ENCODE data around the gene SMTNL2.

SMTNL2 gene

GRCh38 chr17:4545217-4545951, 38.9 kb upstream of the SMTNL2 start:
- no peak for DNase-seq

GRCh38 chr17:4547118-4547906, 37.0 kb upstream of the SMTNL2 start:
- DNase-seq = no peak

GRCh38 chr17:4548061-4548461, 36.3 kb upstream of the SMTNL2 start:
- no peak for DNase-seq

- DNase-seq = no peak
Measured at GRCh38 chr17:4548721-4549531, 35.4 kb upstream of the SMTNL2 start.

DNA sequence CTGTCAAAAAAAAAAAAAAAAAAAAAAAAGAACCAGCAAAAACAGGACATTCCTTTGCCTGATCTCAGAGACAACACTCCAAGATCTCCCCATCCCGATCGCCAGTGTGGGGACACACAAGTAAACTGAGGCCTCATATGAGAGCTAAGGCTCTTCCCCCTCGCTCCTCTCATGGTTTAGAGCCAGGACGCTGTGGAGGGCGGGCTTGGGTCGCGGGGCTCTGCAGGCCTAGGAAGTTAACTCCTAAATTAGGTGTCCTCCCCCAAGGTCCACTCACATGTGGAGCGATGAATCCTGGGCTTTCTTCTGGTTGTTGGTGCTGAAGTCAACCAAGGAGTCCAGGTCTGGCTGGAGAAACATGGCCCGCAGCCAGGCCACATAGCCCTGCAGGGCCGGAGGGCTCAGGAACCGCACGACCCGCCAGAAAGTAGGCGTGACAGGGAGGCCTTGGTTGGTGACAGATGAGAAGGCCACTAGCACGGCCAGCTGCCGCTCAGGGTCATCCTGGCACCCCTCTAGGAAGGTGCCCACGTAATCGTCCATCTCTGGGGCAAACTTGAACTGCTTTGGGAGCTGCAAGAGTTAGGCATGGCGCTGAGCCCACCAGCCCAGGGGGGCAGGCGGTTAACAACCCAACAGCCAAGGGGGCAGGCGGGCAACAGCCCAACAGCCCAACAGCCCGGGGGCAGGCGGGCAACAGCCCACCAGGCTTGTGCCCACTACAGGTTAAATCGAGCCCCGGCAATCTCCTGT, 34.4 kb upstream of the SMTNL2 start:
- DNase-seq = no peak

- DNase-seq = no peak
Measured at GRCh38 chr17:4550534-4551039, 33.7 kb upstream of the SMTNL2 start.

- no peak for DNase-seq
Measured at GRCh38 chr17:4551141-4551540, 33.2 kb upstream of the SMTNL2 start.

GRCh38 chr17:4551796-4552525, 32.4 kb upstream of the SMTNL2 start:
- no peak for DNase-seq

GRCh38 chr17:4553669-4554068, 30.7 kb upstream of the SMTNL2 start:
- DNase-seq = no peak

GRCh38 chr17:4554441-4554996, 29.8 kb upstream of the SMTNL2 start:
- no peak for DNase-seq

DNA sequence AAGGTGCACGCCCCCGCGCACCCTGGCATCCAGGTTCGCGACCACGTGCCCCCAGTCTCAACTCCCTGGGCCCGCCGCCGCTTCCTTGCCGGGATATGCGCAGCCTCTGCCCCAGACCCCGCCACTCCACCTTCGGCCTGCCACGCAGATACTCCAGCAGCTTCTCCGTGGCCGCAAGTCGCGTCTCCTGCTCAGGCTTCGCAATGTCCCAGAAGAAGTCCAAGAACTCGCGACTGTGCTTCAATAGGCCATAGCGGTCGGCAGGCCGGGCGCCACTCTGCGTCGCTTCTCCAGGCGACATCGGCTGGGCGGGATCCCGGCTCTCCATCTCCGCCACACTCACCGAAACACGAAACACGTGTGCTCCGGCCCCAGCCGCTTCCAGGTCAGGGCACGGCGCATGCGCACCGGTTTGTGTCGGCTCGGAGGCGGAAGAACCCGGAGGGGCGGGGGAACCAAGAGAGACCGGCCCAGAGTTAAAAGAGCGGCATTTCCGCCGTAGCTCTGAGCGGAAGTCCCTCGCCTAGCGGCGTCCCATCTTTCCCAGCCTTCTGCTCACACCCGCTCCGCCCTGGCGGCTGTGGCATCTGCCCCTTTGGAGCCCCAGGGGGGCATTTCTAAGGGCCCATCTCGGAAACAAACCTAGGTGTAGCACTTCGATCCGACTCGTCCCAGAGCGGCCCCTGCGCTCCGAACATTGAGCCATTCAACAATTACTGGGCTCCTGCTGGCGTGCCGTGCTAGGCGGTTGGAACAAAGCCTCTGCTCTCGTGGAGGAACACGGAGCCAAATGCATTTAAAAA, 29.1 kb upstream of the SMTNL2 start, which contains the start of gene MYBBP1A:
Gene MYBBP1A, minus strand, starts transcription at position 388 of the 803 bp plus-strand sequence. Its CDS starts 60 bp downstream, at position 328.
- peak; percentile 96 for DNase-seq

DNA sequence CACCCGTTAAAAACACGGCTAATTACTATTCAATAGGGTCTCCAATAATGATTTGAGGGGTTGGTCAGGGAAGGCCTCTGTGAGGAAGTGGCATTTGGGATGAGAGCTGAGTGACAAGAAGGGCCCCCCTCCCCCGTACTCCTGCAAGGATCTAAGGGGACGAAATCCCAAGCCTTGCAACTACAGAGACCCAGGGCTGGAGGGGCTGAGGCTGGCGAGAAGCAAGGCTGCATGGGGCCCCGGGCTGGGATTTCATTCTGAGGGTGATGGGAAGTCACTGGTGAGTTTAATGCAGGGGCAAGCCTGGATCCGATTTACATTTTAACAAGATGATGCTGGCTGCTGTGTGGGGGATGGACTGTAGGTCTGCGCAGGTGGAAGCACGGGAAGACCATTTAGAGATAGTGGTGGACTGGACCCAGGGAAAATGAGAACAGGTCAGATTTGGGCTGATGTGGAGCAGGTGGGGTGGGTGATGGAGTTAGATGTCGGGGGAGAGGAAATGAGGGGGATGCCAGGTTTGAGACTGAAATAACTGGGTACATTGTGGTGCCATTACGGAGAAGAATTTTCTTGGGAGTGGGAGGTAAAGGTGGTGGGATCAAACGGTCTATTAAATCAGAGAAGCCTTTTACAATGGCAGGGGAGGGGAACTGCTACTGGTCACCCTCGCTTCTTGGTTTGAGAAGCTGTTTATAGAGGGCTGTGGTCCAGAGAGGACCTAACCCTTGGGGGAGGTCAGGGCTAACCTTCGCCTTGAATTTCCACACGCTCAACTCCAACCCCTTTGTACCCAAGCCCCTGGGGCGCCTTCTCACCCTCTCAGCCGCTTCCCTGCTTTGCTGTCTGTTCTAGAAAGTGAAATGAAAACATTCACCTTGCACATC, 28.2 kb upstream of the SMTNL2 start:
- no peak for DNase-seq

GRCh38 chr17:4556996-4557395, 27.3 kb upstream of the SMTNL2 start:
- no peak for DNase-seq

DNA sequence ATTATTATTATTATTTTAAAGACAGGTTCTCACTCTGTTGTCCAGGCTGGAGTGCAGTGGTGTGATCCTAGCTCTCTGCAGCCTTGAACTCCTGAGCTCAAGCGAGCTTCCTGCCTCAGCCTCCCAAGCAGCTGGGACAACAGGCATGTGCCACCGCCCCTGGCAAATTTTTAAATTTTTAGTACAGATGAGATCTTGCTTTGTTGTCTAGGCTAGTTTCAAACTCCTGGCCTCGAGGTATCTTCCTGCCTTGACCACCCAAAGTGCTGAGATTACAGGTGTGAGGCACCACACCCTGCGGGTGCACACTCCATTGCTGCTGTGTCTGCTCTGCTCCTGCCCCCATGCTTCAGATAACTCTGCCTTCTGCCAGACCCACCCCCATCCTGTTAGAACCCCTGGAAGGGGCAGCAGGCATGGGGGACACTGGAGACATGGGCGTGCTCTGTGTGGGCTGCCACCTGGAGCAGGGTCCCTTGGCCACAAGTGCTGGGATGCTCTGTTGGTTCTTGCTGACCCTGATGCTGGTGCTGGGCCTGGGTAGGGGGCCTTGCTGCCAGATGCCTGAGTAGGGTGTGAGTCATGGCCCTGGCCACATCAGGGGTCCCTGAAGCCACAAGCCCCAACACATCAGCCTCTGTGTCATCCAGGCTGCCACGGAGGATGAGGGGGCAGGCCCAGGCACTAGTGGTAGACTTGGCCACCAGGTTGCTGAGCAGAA, 26.5 kb upstream of the SMTNL2 start:
- DNase-seq = no peak

DNA sequence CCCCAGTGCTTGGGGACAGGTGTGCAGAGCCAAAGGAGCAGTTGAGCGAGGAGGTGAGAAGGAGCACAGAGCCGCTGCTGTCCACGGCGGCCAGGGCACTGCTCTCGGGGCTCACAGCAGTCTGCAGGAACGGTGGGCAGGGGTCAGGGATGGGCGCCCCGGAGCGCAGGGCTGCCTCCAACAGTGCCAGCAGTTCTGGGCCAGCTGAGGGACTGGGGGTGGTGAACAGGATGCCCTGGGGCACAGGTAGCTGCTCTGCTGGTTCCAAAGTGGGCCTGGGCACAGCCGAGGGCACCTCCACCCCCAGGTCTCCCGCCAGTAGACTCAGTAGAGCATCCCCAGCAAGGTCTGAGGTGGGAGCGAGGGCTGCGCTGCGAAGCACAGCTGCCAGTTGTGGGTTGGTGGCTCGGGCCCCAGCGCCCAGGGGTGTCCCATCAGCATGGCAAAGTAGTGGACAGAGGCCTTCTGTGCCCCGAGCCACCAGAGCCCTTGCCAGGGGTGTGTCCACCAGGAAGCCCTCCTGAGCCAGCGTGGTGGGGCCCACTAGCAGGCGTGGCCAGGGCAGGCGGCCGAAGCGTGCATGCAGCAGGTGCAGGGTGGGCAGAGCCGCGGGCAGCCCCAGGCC, 25.9 kb upstream of the SMTNL2 start:
- DNase-seq = no peak

- no peak for DNase-seq
Measured at GRCh38 chr17:4559139-4559791, 25.1 kb upstream of the SMTNL2 start.

- DNase-seq = peak; percentile 5
Measured at GRCh38 chr17:4559966-4560365, 24.4 kb upstream of the SMTNL2 start.

DNA sequence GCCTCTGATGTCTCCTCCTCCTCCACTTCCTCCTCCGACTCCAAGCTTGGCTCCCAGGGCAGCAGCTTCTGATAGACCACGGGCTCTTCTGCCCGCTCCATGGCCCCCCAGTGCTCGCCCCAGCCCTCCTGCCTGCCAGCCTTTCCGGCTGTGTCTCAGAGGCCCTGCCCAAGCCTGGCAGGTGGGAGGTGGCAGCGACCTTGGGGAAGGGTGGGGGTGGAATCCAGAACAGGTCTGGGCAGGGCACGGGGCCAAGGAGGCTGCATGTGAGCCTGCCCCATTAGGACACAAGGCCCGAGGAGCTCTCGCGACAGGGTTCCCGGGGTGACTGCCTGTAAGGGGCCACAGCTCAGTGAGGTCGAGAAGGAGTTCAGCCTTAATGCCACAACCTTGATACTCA, 23.9 kb upstream of the SMTNL2 start, which contains the start of gene GGT6:
Gene GGT6, minus strand, starts transcription at position 157 of the 400 bp plus-strand sequence. Its CDS starts 56 bp downstream, at position 101.
- no peak for DNase-seq
